Measurements from ENCODE around the gene DOCK4. TPM values are rescaled to one million over a fixed set of nuclear protein-coding genes. Genes with fewer than 3 reads are reported as not detected.
A peak's percentile ranks its signal among the peaks of the same experiment; 100 is the strongest.

DOCK4 gene
- total and polyA plus RNA-seq, 9 donors = 8.2 to 14.0 (median 10.0) TPM

DNA sequence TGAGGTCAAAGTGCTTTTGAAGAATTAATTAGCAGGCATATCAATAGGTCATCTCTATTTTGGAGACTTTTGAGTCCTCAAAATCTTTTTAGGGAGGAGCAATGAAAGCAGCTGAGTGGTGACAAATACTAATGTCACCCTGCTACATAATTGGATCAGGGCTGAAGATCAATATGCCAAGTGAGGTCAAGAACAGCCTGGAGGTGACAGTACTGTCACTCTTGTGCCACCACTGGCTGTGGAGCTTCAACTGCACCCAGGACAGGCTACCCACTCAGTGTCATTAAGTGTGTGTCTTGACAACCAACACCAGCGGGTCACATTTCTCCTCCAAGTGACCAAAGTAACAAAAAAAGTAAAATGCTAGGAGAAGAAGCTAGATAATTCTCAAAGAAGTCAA lies 167.8 kb downstream of the DOCK4 start:
- H3K27me3 ChIP-seq (ENCODE audit: control insufficient read depth, insufficient read depth, low read length) = no peaks in the 10 kb centered on the region
- H3K27ac ChIP-seq (ENCODE audit: low read length) = no peak overlapping the region
- DNase-seq = no peak
- H3K4me3 ChIP-seq (ENCODE audit: low read length) = no peak overlapping the region
- H3K9me3 ChIP-seq (replicated peaks; ENCODE audit: control insufficient read depth, low read depth, low read length) = no peaks in the 10 kb centered on the region
- WGBS (ENCODE audit: insufficient coverage) = no CpG with 5 or more reads among the region's 1 CpG
- no peaks in the 10 kb centered on the region for H3K4me1 ChIP-seq (ENCODE audit: control insufficient read depth, insufficient read depth, low read length)
- H3K36me3 ChIP-seq (ENCODE audit: control insufficient read depth, insufficient read depth, low read length) = no peaks in the 10 kb centered on the region

DNA sequence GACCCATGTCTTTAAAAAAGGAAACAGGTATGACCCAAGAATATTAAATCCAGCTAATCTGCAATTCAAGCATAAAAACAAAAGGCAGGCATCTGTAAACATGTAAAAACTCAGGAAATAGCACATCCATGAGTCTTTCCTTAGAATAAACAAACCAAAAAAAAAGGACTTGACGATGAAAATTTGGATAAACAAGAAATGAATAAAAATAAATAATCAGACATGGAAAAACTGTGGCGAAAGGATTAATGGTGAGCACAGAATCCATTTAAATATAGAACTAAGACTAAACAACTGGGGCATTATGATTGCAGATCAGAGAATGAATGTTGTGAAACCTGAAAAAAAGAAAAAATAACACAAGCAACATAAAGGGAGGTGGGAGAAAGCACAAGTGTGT lies 170.1 kb downstream of the DOCK4 start:
- Histone ChIP-seq H3K4me1 (ENCODE audit: control insufficient read depth, insufficient read depth, low read length) (no peaks in the 10 kb centered on the region), H3K27ac (ENCODE audit: low read length) (no peak overlapping the region), H3K36me3 (ENCODE audit: control insufficient read depth, insufficient read depth, low read length) (no peaks in the 10 kb centered on the region), H3K9me3 (replicated peaks; ENCODE audit: control insufficient read depth, low read depth, low read length) (no peaks in the 10 kb centered on the region), H3K27me3 (ENCODE audit: control insufficient read depth, insufficient read depth, low read length) (no peaks in the 10 kb centered on the region), H3K4me3 (ENCODE audit: low read length) (no peak overlapping the region)
- DNase-seq = no peak
- no CpG with 5 or more reads among the region's 2 CpGs for WGBS (ENCODE audit: insufficient coverage)

DNA sequence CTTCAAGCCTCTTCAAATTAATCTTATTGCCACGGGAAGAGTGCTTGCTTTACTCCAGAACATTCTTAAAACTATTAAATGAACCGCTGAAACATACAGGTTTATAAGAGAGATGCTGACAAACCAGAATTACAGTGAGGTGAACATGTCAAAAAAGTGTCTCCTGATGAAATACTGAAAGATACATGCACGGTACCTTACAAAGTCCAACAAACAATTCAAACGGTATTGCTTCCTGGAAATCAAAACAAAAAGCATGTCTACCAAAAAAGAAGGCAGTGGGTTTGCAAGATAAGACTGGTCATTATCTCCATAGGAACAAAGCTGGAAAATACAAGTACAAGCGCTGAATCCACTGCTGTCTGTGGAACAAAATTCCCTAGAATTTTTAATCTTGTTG lies 174.5 kb downstream of the DOCK4 start:
- WGBS (ENCODE audit: insufficient coverage) = 80% methylated on average over 1 of the region's 5 CpGs
- H3K27ac ChIP-seq (ENCODE audit: low read length) = no peak overlapping the region
- no peaks in the 10 kb centered on the region for H3K9me3 ChIP-seq (replicated peaks; ENCODE audit: control insufficient read depth, low read depth, low read length)
- no peaks in the 10 kb centered on the region for H3K4me1 ChIP-seq (ENCODE audit: control insufficient read depth, insufficient read depth, low read length)
- no peaks in the 10 kb centered on the region for H3K36me3 ChIP-seq (ENCODE audit: control insufficient read depth, insufficient read depth, low read length)
- H3K4me3 ChIP-seq (ENCODE audit: low read length) = no peak overlapping the region
- no peak for DNase-seq
- no peaks in the 10 kb centered on the region for H3K27me3 ChIP-seq (ENCODE audit: control insufficient read depth, insufficient read depth, low read length)

DNA sequence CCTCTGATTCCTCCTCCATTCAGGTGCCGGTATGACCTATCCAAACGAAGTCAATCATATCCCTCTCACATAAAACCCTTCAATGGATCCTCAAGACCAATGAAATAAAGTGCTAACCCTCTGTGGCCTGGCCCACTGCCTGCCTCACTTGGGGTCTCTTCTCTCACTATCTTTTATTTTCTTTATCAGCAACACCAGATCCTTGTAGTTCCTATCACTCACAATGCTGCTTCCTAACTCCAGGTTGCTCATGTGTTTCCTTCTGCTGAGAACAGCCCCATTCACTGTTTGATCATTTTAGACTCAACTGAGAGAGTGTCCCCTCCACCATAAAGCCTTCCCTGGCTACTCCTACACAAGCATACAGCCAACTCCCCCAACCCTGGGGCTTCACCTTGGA lies 180.6 kb downstream of the DOCK4 start:
- H3K9me3 ChIP-seq (replicated peaks; ENCODE audit: control insufficient read depth, low read depth, low read length) = no peaks in the 10 kb centered on the region
- H3K4me3 ChIP-seq (ENCODE audit: low read length) = no peak overlapping the region
- H3K36me3 ChIP-seq (ENCODE audit: control insufficient read depth, insufficient read depth, low read length) = no peaks in the 10 kb centered on the region
- 94% methylated on average over 2 of the region's 2 CpGs for WGBS (ENCODE audit: insufficient coverage)
- H3K4me1 ChIP-seq (ENCODE audit: control insufficient read depth, insufficient read depth, low read length) = no peaks in the 10 kb centered on the region
- H3K27me3 ChIP-seq (ENCODE audit: control insufficient read depth, insufficient read depth, low read length) = no peaks in the 10 kb centered on the region
- no peak overlapping the region for H3K27ac ChIP-seq (ENCODE audit: low read length)
- DNase-seq = no peak

DNA sequence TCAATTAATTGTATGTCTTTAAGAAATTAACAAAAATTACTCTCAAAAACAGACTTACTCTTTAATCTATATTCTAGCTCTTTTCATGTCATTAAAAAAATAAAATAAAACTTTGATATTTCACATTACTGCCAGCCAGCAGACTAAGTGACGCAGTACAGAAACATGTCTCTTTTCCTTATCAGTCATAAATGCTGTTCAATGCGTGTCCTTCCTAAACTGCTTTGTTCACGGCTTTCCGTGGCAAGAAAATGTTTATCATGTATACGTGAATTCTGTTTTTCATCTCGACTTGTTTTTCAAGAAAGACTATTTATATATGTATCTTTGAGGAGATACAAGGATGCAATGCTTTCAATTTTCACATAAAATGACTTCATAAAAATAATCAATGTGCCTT lies 182.4 kb downstream of the DOCK4 start:
- WGBS (ENCODE audit: insufficient coverage) = 100% methylated on average over 1 of the region's 6 CpGs
- Histone ChIP-seq H3K27me3 (ENCODE audit: control insufficient read depth, insufficient read depth, low read length) (no peaks in the 10 kb centered on the region), H3K4me1 (ENCODE audit: control insufficient read depth, insufficient read depth, low read length) (no peaks in the 10 kb centered on the region), H3K9me3 (replicated peaks; ENCODE audit: control insufficient read depth, low read depth, low read length) (no peaks in the 10 kb centered on the region), H3K4me3 (ENCODE audit: low read length) (no peak overlapping the region), H3K36me3 (ENCODE audit: control insufficient read depth, insufficient read depth, low read length) (no peaks in the 10 kb centered on the region), H3K27ac (ENCODE audit: low read length) (no peak overlapping the region)
- DNase-seq = no peak

DNA sequence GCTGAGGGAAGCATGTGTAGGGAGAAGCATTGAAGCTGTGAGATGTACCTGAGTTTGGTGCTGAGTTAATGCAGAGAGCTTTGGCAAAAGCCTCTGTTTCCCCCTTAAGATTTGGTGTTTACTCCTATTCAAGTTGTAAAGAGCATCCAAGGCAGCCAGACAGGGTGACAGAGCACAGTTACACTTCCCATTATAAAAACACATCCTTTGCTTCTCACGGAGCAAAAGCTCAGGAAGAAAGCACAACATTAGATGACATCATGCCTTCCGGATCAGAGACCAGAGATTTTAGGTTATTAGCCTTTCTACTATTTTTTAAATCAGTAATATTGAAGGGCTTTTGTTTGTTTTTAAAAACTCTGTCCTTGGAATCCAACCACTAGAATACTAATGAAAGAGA lies 182.9 kb downstream of the DOCK4 start:
- no peak for DNase-seq
- no peaks in the 10 kb centered on the region for H3K4me1 ChIP-seq (ENCODE audit: control insufficient read depth, insufficient read depth, low read length)
- H3K9me3 ChIP-seq (replicated peaks; ENCODE audit: control insufficient read depth, low read depth, low read length) = no peaks in the 10 kb centered on the region
- H3K36me3 ChIP-seq (ENCODE audit: control insufficient read depth, insufficient read depth, low read length) = no peaks in the 10 kb centered on the region
- no peak overlapping the region for H3K4me3 ChIP-seq (ENCODE audit: low read length)
- no peaks in the 10 kb centered on the region for H3K27me3 ChIP-seq (ENCODE audit: control insufficient read depth, insufficient read depth, low read length)
- WGBS (ENCODE audit: insufficient coverage) = no CpG with 5 or more reads among the region's 2 CpGs
- no peak overlapping the region for H3K27ac ChIP-seq (ENCODE audit: low read length)

DNA sequence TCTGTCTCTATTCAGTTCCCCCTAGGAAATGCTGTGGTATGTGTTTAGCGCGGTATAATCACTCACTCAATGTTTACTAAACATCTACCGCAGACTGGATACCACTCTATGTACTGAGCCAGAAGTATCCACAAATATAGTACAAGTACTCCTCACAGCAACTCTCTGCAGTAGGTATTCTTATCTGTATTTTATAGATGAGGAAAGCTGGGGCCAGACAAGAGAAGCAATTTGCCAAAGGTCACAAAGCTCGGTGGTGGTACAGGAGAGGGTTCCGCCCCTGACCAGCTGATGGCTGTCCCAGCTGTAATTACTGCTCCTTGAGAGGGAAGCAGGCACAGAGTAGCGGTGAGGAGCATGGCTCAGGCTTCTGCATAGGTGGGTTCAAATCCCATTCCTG lies 184.1 kb downstream of the DOCK4 start:
- Histone ChIP-seq H3K4me1 (ENCODE audit: control insufficient read depth, insufficient read depth, low read length) (no peaks in the 10 kb centered on the region), H3K4me3 (ENCODE audit: low read length) (no peak overlapping the region), H3K36me3 (ENCODE audit: control insufficient read depth, insufficient read depth, low read length) (no peaks in the 10 kb centered on the region), H3K27ac (ENCODE audit: low read length) (no peak overlapping the region), H3K27me3 (ENCODE audit: control insufficient read depth, insufficient read depth, low read length) (no peaks in the 10 kb centered on the region), H3K9me3 (replicated peaks; ENCODE audit: control insufficient read depth, low read depth, low read length) (no peaks in the 10 kb centered on the region)
- no peak for DNase-seq
- WGBS (ENCODE audit: insufficient coverage) = 67% methylated on average over 3 of the region's 6 CpGs

DNA sequence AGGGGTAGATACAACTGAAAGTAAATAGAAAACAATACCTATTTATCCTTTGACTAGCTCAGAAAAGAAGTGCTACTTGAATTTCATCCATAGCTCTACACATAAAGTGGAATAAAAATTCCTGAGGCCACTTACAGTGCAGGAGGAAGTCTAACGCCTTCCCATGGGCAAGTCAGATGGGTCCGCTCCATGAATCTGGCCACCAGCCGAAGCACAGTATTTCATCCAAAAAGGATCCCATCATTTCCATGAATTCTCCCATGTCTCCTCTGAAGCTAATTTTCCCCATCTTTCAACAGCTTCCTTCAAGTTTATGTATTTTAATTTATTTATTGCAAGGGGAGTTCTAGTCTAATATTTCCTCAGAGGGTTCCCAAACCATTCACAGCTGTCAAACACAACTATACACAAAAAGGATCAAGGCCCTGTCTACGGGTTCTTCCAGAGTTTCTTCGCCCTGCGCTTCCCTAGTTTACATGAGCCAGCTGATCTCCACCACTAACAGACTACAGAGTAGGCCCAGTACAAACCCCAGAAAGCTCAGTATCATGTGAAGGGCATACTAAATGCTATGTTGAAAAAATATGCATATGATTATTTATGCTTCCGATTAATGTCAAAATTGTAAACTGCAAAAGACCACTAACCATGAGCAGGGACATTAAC lies 184.7 kb downstream of the DOCK4 start:
- H3K36me3 ChIP-seq (ENCODE audit: control insufficient read depth, insufficient read depth, low read length) = no peaks in the 10 kb centered on the region
- DNase-seq = peak; percentile 54
- H3K27ac ChIP-seq (ENCODE audit: low read length) = no peak overlapping the region
- no peaks in the 10 kb centered on the region for H3K4me1 ChIP-seq (ENCODE audit: control insufficient read depth, insufficient read depth, low read length)
- H3K4me3 ChIP-seq (ENCODE audit: low read length) = no peak overlapping the region
- no peaks in the 10 kb centered on the region for H3K9me3 ChIP-seq (replicated peaks; ENCODE audit: control insufficient read depth, low read depth, low read length)
- 40% methylated on average over 1 of the region's 7 CpGs for WGBS (ENCODE audit: insufficient coverage)
- H3K27me3 ChIP-seq (ENCODE audit: control insufficient read depth, insufficient read depth, low read length) = no peaks in the 10 kb centered on the region

DNA sequence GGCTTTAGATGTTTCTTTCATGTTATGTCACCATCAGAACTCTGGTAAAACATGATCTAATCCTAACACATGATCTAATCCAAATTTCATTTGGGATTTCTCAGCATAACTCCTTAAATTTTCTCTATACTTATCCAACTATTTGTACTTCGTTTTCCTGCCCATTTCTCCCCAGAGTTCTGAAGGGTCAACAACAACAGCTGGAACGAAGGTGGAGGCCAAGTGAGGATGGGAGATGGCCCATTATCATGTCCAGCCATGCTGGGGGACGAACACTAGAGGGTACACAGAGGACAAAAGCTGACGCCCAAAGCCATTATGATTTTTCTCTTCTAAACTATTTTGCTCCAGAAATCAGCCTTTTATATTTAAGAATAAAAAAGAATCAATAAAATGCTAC lies 185.4 kb downstream of the DOCK4 start:
- H3K27ac ChIP-seq (ENCODE audit: low read length) = no peak overlapping the region
- no peaks in the 10 kb centered on the region for H3K36me3 ChIP-seq (ENCODE audit: control insufficient read depth, insufficient read depth, low read length)
- H3K9me3 ChIP-seq (replicated peaks; ENCODE audit: control insufficient read depth, low read depth, low read length) = no peaks in the 10 kb centered on the region
- no CpG with 5 or more reads among the region's 4 CpGs for WGBS (ENCODE audit: insufficient coverage)
- DNase-seq = peak; percentile 28
- H3K4me3 ChIP-seq (ENCODE audit: low read length) = no peak overlapping the region
- H3K4me1 ChIP-seq (ENCODE audit: control insufficient read depth, insufficient read depth, low read length) = no peaks in the 10 kb centered on the region
- no peaks in the 10 kb centered on the region for H3K27me3 ChIP-seq (ENCODE audit: control insufficient read depth, insufficient read depth, low read length)

DNA sequence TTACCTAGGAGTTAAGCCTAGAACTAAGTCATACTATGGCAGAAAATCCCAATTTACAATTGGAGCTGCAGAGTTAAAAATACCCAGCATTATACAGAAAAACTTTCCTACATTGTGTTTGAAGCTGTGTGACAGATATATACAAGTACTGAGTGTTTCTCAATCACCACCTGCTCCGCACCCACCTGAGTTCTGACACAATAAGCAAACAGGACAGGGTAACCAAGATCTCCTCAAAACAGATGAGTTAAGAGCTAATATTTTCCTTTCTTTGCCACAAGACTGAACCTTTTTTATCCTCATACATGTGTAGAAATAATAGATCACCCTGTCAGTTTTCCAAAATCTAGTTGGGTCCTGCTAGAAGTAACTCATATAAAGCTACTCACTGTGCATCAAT lies 186.3 kb downstream of the DOCK4 start:
- H3K27me3 ChIP-seq (ENCODE audit: control insufficient read depth, insufficient read depth, low read length) = no peaks in the 10 kb centered on the region
- H3K27ac ChIP-seq (ENCODE audit: low read length) = no peak overlapping the region
- H3K9me3 ChIP-seq (replicated peaks; ENCODE audit: control insufficient read depth, low read depth, low read length) = no peaks in the 10 kb centered on the region
- no peak for DNase-seq
- no CpG with 5 or more reads among the region's 1 CpG for WGBS (ENCODE audit: insufficient coverage)
- no peaks in the 10 kb centered on the region for H3K36me3 ChIP-seq (ENCODE audit: control insufficient read depth, insufficient read depth, low read length)
- H3K4me1 ChIP-seq (ENCODE audit: control insufficient read depth, insufficient read depth, low read length) = no peaks in the 10 kb centered on the region
- H3K4me3 ChIP-seq (ENCODE audit: low read length) = no peak overlapping the region
